ENCODE results near the gene FIGN. TPM values are rescaled to one million over a fixed set of nuclear protein-coding genes. Genes with fewer than 3 reads are reported as not detected.

FIGN gene
- total RNA-seq, 1 donor from 2014 or later, result 16.6 TPM

DNA sequence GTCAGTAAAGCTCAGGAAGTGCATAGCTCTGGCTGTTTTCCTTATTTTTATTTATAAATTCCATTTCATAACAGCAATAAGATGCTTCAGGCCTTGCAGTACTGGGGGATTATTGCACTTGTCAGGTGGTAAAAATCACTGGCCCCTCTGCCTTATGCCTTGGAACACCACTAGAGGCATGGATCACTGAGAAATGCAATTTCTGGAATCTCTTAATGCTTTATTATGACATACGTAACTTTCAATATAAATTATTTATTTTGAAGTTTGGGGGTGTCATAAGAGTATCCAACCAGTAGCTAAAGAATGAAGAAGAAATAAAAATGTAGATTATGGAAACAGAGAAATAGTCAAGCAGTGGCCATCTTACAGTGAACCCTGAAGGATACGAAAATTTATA, 183.1 kb downstream of the FIGN start:
- ATAC-seq (no peak), DNase-seq (no peak)
- intact Hi-C loops (cut with micrococcal nuclease), result no loop called here

DNA sequence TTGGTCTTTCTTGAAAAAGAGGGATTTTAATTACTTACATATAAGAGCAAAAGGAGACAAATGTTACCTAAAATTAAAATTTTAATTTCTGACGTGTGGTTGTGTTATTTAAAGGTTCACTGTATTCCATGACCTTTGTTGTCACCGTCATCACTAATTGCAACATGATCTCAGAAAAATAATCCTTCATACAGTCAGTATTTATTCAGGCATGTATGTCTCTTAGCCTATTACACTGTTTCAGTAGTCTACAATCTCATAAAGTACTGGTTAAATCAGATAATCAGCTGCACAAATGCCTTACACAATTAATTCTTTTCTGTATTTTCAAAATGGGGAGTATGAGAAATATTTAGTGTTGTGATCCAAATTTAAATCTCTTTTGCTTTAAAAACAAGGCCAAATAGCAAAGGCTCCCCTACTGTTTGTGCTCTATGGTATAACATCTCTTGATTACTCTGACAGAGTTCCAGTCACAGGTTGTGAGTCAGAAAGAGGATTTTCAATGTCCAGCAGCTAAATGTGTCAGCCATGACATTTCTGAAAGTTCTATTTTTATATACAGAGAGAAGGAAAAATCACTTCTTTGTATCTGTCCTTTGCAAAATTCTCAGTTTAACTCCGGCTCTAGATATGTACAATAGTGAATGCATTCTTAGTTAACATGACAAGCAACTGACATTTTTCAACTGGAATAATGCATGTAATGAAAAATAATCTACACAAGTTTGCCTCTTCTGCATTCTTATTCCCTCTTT, 184.0 kb downstream of the FIGN start:
- intact Hi-C loops (cut with micrococcal nuclease), result no loop called here
- ATAC-seq, result no peak
- no peak for DNase-seq

DNA sequence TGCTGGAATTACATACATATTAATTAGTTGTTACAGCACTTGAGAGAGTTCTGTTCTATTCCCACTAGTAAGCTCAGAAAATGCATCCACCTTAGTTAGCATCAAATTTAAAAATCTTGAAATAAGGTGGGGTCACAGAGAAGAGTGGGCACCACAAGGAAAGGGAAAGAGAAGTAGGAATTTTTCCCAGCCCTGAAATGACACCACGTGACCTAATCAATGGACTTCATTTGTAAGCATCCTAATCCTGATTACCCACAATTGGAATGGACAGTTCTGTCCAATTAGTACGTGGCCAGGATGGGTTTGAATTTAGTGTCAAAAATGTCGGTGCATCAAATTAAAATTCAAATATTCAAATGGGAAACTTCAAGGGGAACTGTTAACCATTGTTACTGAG, 186.8 kb downstream of the FIGN start:
- DNase-seq, result no peak
- intact Hi-C loops (cut with micrococcal nuclease), result no loop called here
- ATAC-seq, result no peak

Data from left ventricle myocardium superior (tissue), 1 donor.